Left cardiac atrium (tissue), 4 donors: ENCODE measurements around the gene CACYBP. TPM values are rescaled to one million over a fixed set of nuclear protein-coding genes. Genes with fewer than 3 reads are reported as not detected.
"Not testable (repeated sequence)": the region's sequence is repeated elsewhere in the genome, so short reads cannot be mapped to it uniquely, and the experiment has no call there.

Experiments used
- ATAC-seq, 2 donors: fragments of 200-7000 bp; cut with Tn5 transposase; one replicate each; pipeline ENCODE4 v1.9.1; 2020; ENCODE audit warnings: mild to moderate bottlenecking in 2 of 2, moderate library complexity in 2 of 2
- DNase-seq: peaks from one replicate; pipeline ENCODE4 v3.0.0-alpha.2; 2020
- intact Hi-C, 2 donors: fragments of 100-400 bp; cut with DNase I; formaldehyde crosslinking; loops; one replicate each; pipeline versions ENCODE4 v1.14.1 to v1.15.1; 2022 to 2023
- total RNA-seq, 2 donors: library from RNA; stranded (reverse); fragmentation: NEBNext Ultra II Directional; extraction: Animal tissue kit (Norgen Biotek cat#: 25700); gene quantifications; one replicate each; pipeline ENCODE4 v1.2.1, GENCODE V29; 2021
- donor health status: DM: no; HTN: yes; CAD: no.
- donor health status: DM: no; HTN: yes; CAD: no; lungs with severe emphysema.
- donor health status: DM: yes; HTN: yes; CAD: no.
- donor health status: Dilated cardiomyopathy.

The CACYBP gene
- total RNA-seq, 2 donors from 2014 or later, result 52.8 to 91.4 TPM

DNA sequence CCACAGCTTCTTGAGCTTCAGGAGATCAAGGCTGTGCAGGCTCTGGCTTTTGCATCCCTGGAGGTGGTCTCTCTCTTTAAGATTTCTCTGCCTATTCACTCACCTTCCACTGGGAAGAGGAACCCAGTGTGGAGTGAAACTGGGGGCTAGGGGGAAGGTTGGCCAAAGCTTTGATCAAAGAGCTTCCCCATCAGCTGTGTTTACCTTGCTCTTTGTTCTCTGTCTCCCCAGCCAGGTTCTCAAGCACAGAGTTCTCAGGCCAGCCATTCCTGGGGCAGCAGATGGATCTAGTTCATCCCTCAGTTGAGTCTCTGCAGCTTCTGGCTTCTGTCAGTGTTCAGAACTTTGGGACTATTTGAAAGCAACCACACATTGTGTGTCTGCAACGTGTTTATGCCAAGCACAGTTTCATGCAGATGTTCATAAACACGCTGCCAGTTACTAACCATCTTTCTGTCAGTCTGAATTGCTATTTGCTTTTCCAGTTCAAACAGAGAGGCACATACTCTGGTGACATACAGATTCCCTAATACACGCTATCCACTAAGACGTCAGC is 40.7 kb downstream of the CACYBP start:
- DNase-seq (no peak), ATAC-seq (no peak)
- intact Hi-C loops, result no loop called here

DNA sequence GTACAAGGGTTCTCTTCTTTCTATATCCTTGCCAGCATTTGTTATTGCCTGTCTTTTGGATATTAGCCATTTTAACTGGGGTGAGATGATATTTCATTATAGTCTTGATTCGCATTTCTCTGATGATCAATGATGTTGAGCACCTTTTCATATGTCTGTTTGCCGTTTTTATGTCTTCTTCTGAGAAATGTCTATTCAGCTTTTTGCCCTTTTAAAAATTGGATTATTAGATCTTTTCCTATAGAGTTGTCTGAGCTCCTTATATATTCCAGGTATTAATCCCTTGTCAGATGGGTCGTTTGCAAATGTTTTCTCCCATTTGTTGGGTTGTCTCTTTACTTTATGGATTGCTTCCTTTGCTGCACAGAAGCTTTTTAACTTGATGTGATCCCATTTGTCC is 42.9 kb downstream of the CACYBP start:
- DNase-seq (no peak), ATAC-seq (no peak)
- intact Hi-C loops, result no loop called here

DNA sequence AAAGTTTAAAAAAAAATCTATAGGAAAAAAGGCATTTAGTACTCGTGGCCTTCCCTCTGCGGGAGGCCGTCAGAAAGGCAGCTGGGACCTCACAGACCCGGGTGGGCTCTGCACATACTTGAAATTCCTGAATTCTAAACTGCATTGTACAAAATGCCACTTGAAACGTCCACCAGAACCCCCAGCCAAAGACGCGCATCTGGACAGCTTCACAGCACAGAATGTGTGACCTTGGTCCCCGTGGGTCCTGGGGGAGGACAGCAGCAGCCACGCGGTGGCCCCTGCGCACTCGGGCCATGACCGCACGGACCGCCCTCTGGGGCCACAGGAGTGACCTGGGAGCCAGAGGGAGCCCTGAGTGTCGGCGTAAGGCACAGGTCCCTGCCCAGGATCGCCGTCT is 44.1 kb downstream of the CACYBP start:
- intact Hi-C loops, result no loop called here
- ATAC-seq (no peak), DNase-seq (no peak)

DNA sequence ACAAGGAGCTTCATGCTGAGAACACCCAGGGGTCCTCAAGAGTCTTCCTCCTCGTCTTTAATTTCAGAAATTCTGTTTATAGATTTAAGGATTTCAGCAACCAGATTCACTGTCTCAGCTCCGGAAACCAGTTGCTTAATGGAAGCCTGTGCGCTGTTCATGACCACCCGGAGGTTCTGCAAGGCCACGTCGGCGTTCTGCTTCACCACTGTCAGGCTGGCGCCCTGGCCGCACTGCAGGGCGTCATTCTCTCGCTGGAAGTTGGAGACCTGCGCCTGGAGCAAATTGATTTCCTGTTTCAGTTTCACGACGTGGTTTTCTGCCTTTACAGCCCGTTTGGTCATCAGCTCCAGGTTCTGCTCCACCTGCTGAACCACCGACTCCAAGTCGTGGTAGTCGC is 44.8 kb downstream of the CACYBP start:
- ATAC-seq, intact Hi-C loops, DNase-seq: not testable (repeated sequence)

DNA sequence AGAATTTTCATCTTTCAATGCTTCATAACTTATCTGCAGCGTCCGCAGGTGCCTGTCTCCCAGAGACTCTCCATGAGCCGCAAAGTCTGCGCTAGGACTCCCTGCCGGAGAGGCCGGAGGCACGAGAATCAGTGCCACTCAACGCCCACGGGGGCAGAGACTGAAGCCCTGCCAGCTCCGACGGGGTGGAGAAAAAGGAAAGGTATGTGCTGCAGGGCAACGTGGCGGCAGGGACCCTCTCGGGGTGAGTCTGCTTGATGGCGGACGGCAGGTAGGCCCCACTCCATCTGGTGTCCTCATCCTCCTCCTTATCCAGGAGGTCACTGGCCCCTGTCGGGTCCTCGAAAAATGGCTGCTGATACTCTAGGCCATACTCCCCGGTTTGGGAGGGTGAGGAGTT is 45.4 kb downstream of the CACYBP start:
- no peak for DNase-seq
- ATAC-seq, result no peak
- intact Hi-C loops, result no loop called here

DNA sequence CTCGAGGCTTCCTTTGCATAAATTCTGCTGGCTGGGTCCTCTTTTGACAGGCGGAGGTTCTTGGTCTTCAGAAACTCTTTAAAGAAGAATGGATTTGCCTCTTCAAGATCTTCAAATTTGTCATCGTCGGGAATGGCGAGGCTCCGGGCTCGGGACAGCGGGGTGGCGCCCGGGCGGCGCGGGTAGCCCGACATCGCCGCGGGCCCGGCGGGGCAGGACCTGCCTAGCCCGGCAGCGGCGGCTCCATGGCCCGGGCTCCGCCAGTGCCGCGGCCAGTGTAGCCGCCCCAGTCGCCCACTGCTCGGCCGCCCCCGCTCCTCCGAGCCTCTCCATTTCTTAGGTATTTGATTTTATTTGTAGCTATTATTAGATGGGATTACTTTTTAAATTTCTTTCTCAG is 45.8 kb downstream of the CACYBP start:
- ATAC-seq (no peak), DNase-seq (no peak)
- intact Hi-C loops, result no loop called here

DNA sequence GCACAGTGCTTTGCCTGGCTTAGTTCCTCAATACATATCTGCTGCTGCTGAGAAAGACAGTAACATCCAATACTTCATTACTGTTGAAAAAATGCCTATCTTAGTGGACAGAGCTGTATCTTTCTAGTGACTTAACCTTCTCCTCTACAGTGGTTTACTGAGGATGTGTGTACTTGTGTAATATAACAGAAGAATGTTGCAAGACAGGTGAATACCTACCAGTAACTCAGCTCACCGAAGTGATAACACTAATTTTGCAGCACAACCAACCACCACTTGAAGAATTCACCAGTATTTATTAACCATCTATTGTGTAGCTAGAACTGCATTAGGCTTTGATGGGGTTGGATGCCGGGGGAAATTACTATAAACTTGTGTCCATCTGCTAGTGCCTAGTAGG is 51.2 kb downstream of the CACYBP start:
- intact Hi-C loops, result no loop called here
- DNase-seq (no peak), ATAC-seq (no peak)

DNA sequence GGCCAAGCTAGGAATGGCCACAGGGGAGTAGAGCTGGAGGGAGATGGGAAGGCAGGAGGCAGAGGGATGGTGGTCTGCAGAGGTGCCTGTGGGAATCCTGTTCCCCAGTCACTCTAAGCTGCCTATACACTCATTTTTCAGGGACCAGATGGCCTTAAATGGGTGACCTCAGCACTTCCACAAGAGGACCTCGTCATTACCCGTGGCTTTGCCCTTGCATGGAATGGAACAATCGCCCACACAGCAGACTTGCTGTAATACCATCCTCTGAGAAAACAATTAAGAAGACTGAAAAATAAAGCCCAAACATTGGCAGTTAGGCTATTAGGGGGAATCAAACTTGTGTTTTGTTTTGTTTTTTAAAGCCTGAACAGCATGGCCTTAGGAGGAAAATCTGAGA is 55.0 kb downstream of the CACYBP start:
- no peak for ATAC-seq
- intact Hi-C loops, result no loop called here

More for the DNA sequence above, 55.0 kb downstream of the CACYBP start:
- no peak for DNase-seq

Other genes with a start within 250 kb of the CACYBP start
- 10 to 100 TPM; 26.0 to 26.7 TPM for gene MRPS14, start 23.5 kb downstream of the CACYBP start, total RNA-seq
- gene TNN, start 67.9 kb downstream of the CACYBP start, total RNA-seq, result under 1 TPM; 0.18 to 0.76 TPM
- 10 to 100 TPM; 17.3 to 28.5 TPM for gene KIAA0040, start 192.8 kb downstream of the CACYBP start, total RNA-seq